PC-3 (cell line): ENCODE results near the gene PRSS16. TPM values are rescaled to one million over a fixed set of nuclear protein-coding genes. Genes with fewer than 3 reads are reported as not detected.
A peak's percentile ranks its signal among the peaks of the same experiment; 100 is the strongest.
"Not testable (repeated sequence)": the region's sequence is repeated elsewhere in the genome, so short reads cannot be mapped to it uniquely, and the experiment has no call there.

Experiments used
- ATAC-seq: fragments of 200-7000 bp; cut with Tn5 transposase; 2 replicates; pipeline ENCODE4 v1.9.1; 2020; ENCODE audit warnings: mild to moderate bottlenecking, moderate library complexity
- BruUV-seq: library from RNA; stranded (reverse); fragments of 400-500 nt; replicated peaks from 2 replicates; lab custom pipeline; 2021; lab: Mats Ljungman, UMichigan
- CTCF ChIA-PET: fragments of 300-600 bp; sonication (Branson Sonifier 250); formaldehyde crosslinking; loops from one replicate; lab custom pipeline; 2022; ENCODE audit warnings: antibody characterized with exemption; lab: Charles Lee
- POLR2A ChIA-PET: fragments of 300-600 bp; sonication (Branson Sonifier 250); formaldehyde crosslinking; loops from one replicate; lab custom pipeline; 2022; ENCODE audit warnings: antibody characterized with exemption; ENCODE audit not compliant: unreplicated experiment; lab: Charles Lee
- DNase-seq: peaks from one replicate; pipeline ENCODE4 v3.0.0-alpha.2; 2015
- H2AFZ ChIP-seq: fragments of 300-600 bp; sonication (generic); 2 replicates; pipeline ENCODE4 v1.6.0; 2016; ENCODE audit warnings: antibody characterized with exemption, low read length
- H3F3A ChIP-seq: fragments of 300-600 bp; sonication (generic); one replicate; pipeline ENCODE4 v1.6.0; 2017; ENCODE audit warnings: antibody characterized with exemption, low read length, control low read depth, mild to moderate bottlenecking; ENCODE audit not compliant: unreplicated experiment
- H3K27ac ChIP-seq: fragments of 300-600 bp; sonication (generic); 2 replicates; pipeline ENCODE4 v1.5.1; 2016; ENCODE audit warnings: mild to moderate bottlenecking, low read length
- H3K27me3 ChIP-seq: fragments of 300-600 bp; sonication (generic); 2 replicates; pipeline ENCODE4 v1.6.1; 2016; ENCODE audit warnings: low read length, mixed read lengths
- H3K36me3 ChIP-seq: fragments of 300-600 bp; sonication (generic); 2 replicates; pipeline ENCODE4 v1.6.1; 2016; ENCODE audit warnings: low read depth, mixed run types, low read length, mixed read lengths
- H3K4me1 ChIP-seq: fragments of 300-600 bp; sonication (generic); 2 replicates; pipeline ENCODE4 v1.5.1; 2016; ENCODE audit warnings: low read length; ENCODE audit not compliant: insufficient read depth
- H3K4me2 ChIP-seq: fragments of 300-600 bp; sonication (generic); 2 replicates; pipeline ENCODE4 v1.6.0; 2016; ENCODE audit warnings: low read length
- H3K4me3 ChIP-seq: fragments of 300-600 bp; sonication (generic); 2 replicates; pipeline ENCODE4 v1.5.1; 2016; ENCODE audit warnings: mild to moderate bottlenecking, low read length, mixed read lengths
- H3K79me2 ChIP-seq: fragments of 300-600 bp; sonication (generic); 2 replicates; pipeline ENCODE4 v1.6.1; 2017; ENCODE audit warnings: low read length, mixed read lengths
- H3K9ac ChIP-seq: fragments of 300-600 bp; sonication (generic); 2 replicates; pipeline ENCODE4 v1.6.0; 2016; ENCODE audit warnings: mild to moderate bottlenecking, low read length
- H3K9me2 ChIP-seq: fragments of 300-600 bp; sonication (generic); replicated peaks from 2 replicates; pipeline ENCODE4 v1.6.1; 2016; ENCODE audit warnings: mixed run types, low read length, mixed read lengths
- H3K9me3 ChIP-seq: fragments of 300-600 bp; sonication (generic); 2 replicates; pipeline ENCODE4 v1.6.1; 2016; ENCODE audit warnings: low read length, mixed read lengths
- H4K20me1 ChIP-seq: fragments of 300-600 bp; sonication (generic); 2 replicates; pipeline ENCODE4 v1.6.1; 2016; ENCODE audit warnings: low read length, mixed read lengths
- CTCF ChIP-seq: fragments of 300-600 bp; sonication (generic); conservative IDR thresholded peaks from 2 replicates; pipeline ENCODE4 v1.5.1; 2017; ENCODE audit warnings: antibody characterized with exemption, low read depth, mild to moderate bottlenecking, low read length
- EZH2 ChIP-seq: fragments of 300-600 bp; sonication (generic); IDR thresholded peaks from one replicate; pipeline ENCODE4 v1.6.1; 2017; ENCODE audit warnings: antibody characterized with exemption, mild to moderate bottlenecking, low read length; ENCODE audit not compliant: unreplicated experiment
- EZH2phosphoT487 ChIP-seq: fragments of 300-600 bp; sonication (generic); IDR thresholded peaks from 2 replicates; pipeline ENCODE4 v1.6.1; 2018; ENCODE audit warnings: mild to moderate bottlenecking, antibody characterized with exemption, low read length, borderline replicate concordance
- intact Hi-C: fragments of 100-400 bp; cut with micrococcal nuclease; formaldehyde crosslinking; loops from 2 replicates; pipeline ENCODE4 v1.9.0; 2023
- total RNA-seq: library from RNA; depleted of rRNA; stranded (reverse); fragments of >200 nt; gene quantifications from 2 replicates; pipeline ENCODE4 v1.2.3, GENCODE V29; 2014

Gene PRSS16
- total RNA-seq, 1 experiment from 2014 or later, result 7.3 TPM

DNA sequence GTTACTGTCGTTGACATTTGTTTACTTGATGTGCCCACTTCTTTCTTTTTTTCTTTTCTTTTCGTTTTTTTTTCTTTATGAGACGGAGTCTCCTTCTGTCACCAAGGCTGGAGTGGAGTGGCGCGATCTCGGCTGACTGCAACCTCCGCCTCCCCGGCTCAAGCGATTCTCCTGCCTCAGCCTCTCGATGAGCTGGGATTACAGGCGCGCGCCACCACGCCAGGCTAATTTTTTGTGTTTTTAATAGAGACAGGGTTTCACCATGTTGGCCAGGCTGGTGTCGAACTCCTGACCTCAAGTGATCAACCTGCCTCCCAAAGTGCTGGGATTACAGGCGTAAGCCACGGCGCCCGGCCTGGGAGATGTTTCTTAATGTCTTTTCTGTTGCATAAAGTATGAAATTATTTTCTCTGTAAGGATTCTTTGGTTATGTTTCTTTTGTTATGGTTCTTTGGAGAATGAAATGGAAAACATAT, 33.3 kb upstream of the PRSS16 start:
- ATAC-seq, result no peak
- H3K27ac ChIP-seq, result no peak overlapping the region
- POLR2A ChIA-PET, result no interaction called here

GRCh38 chr6:27216874-27217273, 30.6 kb upstream of the PRSS16 start:
- Histone ChIP-seq H3K36me3 (no peaks in the 10 kb centered on the region), H3K4me1 (no peaks in the 10 kb centered on the region), H3K27ac (no peak overlapping the region), H3K4me2 (no peak overlapping the region), H3K9ac (no peak overlapping the region), H2AFZ (no peak overlapping the region), H4K20me1 (no peaks in the 10 kb centered on the region), H3K79me2 (no peaks in the 10 kb centered on the region), H3K4me3 (no peak overlapping the region), H3K9me2 (no peaks in the 10 kb centered on the region), H3K9me3 (no peaks in the 10 kb centered on the region), H3K27me3 (no peaks in the 10 kb centered on the region), H3F3A (no peaks in the 10 kb centered on the region)
- ChIA-PET CTCF (no interaction called here), POLR2A (no interaction called here)
- no TSS peak for BruUV-seq
- ATAC-seq (no peak), DNase-seq (no peak)
- TF ChIP-seq EZH2 (no peak), CTCF (no peak), EZH2phosphoT487 (no peak)
- intact Hi-C loops, result no loop called here

More for the DNA sequence above, 33.3 kb upstream of the PRSS16 start:
- H3K36me3 ChIP-seq, result no peaks in the 10 kb centered on the region
- no peaks in the 10 kb centered on the region for H3F3A ChIP-seq
- no peaks in the 10 kb centered on the region for H3K79me2 ChIP-seq
- TF ChIP-seq EZH2phosphoT487 (no peak), EZH2 (no peak), CTCF (no peak)
- no peaks in the 10 kb centered on the region for H3K4me1 ChIP-seq
- H4K20me1 ChIP-seq, result no peaks in the 10 kb centered on the region
- CTCF ChIA-PET, result no interaction called here
- intact Hi-C loops, result no loop called here
- no TSS peak for BruUV-seq
- peak overlapping the region; percentile 24; the same call in 1 of the 2 replicates for H3K4me2 ChIP-seq
- H3K4me3 ChIP-seq, result peak overlapping the region; percentile 68
- H3K9me3 ChIP-seq, result no peaks in the 10 kb centered on the region
- no peak overlapping the region for H3K9ac ChIP-seq
- no peak for DNase-seq
- peak overlapping the region; percentile 76; the same call in 1 of the 2 replicates for H2AFZ ChIP-seq
- H3K27me3 ChIP-seq, result no peaks in the 10 kb centered on the region
- H3K9me2 ChIP-seq, result no peaks in the 10 kb centered on the region

GRCh38 chr6:27222971-27223370, 24.5 kb upstream of the PRSS16 start:
- POLR2A ChIA-PET, CTCF ChIA-PET, H3K4me3 ChIP-seq, H3K4me1 ChIP-seq, H3F3A ChIP-seq, intact Hi-C loops, H3K4me2 ChIP-seq, H3K9me2 ChIP-seq, H3K79me2 ChIP-seq, H3K36me3 ChIP-seq, DNase-seq, H4K20me1 ChIP-seq, H3K27ac ChIP-seq, ATAC-seq, H2AFZ ChIP-seq, H3K27me3 ChIP-seq, H3K9ac ChIP-seq, H3K9me3 ChIP-seq, BruUV-seq: not testable (repeated sequence)
